ENCODE measurements around the gene PPM1N.

The PPM1N gene

DNA sequence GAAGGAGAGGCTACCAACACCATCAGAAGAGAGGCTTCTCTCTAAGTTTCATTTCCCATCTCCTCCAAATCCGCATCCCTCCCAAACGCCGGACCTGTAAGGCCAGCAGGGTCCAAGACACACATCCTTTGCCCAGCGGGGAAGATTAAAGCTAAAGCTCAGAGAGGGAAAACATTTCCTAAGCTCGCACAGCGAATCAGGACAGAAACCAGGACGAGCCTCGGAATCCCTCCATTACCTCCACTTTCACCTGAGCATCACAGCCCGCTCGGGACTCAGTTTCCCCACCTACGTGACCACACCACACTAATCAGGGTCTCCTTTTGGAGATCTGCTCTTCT, 31.2 kb upstream of the PPM1N start:
- TF ChIP-seq, protein P1, sequence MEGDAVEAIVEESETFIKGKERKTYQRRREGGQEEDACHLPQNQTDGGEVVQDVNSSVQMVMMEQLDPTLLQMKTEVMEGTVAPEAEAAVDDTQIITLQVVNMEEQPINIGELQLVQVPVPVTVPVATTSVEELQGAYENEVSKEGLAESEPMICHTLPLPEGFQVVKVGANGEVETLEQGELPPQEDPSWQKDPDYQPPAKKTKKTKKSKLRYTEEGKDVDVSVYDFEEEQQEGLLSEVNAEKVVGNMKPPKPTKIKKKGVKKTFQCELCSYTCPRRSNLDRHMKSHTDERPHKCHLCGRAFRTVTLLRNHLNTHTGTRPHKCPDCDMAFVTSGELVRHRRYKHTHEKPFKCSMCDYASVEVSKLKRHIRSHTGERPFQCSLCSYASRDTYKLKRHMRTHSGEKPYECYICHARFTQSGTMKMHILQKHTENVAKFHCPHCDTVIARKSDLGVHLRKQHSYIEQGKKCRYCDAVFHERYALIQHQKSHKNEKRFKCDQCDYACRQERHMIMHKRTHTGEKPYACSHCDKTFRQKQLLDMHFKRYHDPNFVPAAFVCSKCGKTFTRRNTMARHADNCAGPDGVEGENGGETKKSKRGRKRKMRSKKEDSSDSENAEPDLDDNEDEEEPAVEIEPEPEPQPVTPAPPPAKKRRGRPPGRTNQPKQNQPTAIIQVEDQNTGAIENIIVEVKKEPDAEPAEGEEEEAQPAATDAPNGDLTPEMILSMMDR (IDR thresholded peaks at IDR 0.05), result no peak
- Histone ChIP-seq H3K36me3 (ENCODE audit: control insufficient read depth, insufficient read depth, low read length) (no peaks in the 10 kb centered on the region), H2AFZ (peak overlapping the region; percentile 71), H3K9ac (no peak overlapping the region), H3K27ac (peak overlapping the region; percentile 99), H3K4me1 (peaks cover 13% of the 10 kb centered on the region), H3K79me2 (no peaks in the 10 kb centered on the region), H3K4me2 (ENCODE audit: low read length) (peak overlapping the region; percentile 100), H3K27me3 (ENCODE audit: control insufficient read depth, insufficient read depth, low read length) (no peaks in the 10 kb centered on the region), H3K4me3 (ENCODE audit: low read depth, low read length) (peak overlapping the region; percentile 100), H3K9me3 (ENCODE audit: control insufficient read depth, low read length) (no peaks in the 10 kb centered on the region)

DNA sequence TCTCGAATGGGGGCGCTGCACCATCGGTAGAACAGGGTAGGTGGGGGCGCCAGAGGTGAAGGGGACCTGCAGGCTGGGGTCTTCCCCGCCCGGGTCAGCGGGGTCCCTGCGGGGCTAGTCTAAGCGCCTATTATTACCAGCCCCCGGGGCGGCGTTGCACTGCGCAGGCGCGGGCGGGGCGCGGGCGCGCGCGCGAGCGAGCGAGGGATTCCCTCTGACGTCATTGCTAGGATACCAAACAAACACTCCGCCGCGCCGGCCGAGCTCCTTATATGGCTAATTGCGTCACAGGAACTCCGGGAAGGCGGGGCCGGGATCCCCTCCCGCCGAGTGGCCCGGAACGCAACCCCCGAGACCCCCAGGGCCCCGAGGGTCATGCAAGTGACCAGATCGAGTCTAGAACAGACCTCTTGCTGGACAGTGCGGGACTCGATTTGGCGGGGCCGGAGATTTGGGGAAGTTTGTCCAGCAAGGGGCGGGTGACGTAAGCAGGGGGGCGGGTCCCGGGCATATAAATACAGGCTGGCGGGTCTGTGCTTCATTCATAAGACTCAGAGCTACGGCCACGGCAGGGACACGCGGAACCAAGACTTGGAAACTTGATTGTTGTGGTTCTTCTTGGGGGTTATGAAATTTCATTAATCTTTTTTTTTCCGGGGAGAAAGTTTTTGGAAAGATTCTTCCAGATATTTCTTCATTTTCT, 30.6 kb upstream of the PPM1N start, which contains the start of gene FOSB:
FOSB (plus strand) TSS at position 541 of the 703 bp plus-strand sequence. CDS start 591 bp downstream, outside the sequence.
- H3K27me3 ChIP-seq (ENCODE audit: control insufficient read depth, insufficient read depth, low read length), result no peaks in the 10 kb centered on the region
- H3K9ac ChIP-seq, result peak within 1 kb of the TSS; percentile 79
- H3K79me2 ChIP-seq, result no peaks in the 10 kb centered on the region
- peak within 1 kb of the TSS; percentile 85 for H2AFZ ChIP-seq
- peak within 1 kb of the TSS; percentile 100 for H3K4me2 ChIP-seq (ENCODE audit: low read length)
- TF ChIP-seq, protein P1 (IDR thresholded peaks at IDR 0.05), result no peak
- H3K4me3 ChIP-seq (ENCODE audit: low read depth, low read length), result peak within 1 kb of the TSS; percentile 100
- H3K27ac ChIP-seq, result peak within 1 kb of the TSS; percentile 99
- no peaks in the 10 kb centered on the region for H3K36me3 ChIP-seq (ENCODE audit: control insufficient read depth, insufficient read depth, low read length)
- H3K4me1 ChIP-seq, result peaks cover 19% of the 10 kb centered on the region
- no peaks in the 10 kb centered on the region for H3K9me3 ChIP-seq (ENCODE audit: control insufficient read depth, low read length)

DNA sequence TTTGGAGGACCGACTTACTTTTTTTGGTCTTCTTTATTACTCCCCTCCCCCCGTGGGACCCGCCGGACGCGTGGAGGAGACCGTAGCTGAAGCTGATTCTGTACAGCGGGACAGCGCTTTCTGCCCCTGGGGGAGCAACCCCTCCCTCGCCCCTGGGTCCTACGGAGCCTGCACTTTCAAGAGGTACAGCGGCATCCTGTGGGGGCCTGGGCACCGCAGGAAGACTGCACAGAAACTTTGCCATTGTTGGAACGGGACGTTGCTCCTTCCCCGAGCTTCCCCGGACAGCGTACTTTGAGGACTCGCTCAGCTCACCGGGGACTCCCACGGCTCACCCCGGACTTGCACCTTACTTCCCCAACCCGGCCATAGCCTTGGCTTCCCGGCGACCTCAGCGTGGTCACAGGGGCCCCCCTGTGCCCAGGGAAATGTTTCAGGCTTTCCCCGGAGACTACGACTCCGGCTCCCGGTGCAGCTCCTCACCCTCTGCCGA, 30.0 kb upstream of the PPM1N start:
- Histone ChIP-seq H3K79me2 (no peaks in the 10 kb centered on the region), H3K9me3 (ENCODE audit: control insufficient read depth, low read length) (no peaks in the 10 kb centered on the region), H3K4me2 (ENCODE audit: low read length) (peak overlapping the region; percentile 100), H3K27ac (peak overlapping the region; percentile 99), H3K4me1 (peaks cover 24% of the 10 kb centered on the region), H3K36me3 (ENCODE audit: control insufficient read depth, insufficient read depth, low read length) (no peaks in the 10 kb centered on the region), H3K9ac (peak overlapping the region; percentile 79), H2AFZ (peak overlapping the region; percentile 85), H3K27me3 (ENCODE audit: control insufficient read depth, insufficient read depth, low read length) (no peaks in the 10 kb centered on the region), H3K4me3 (ENCODE audit: low read depth, low read length) (peak overlapping the region; percentile 100)
- TF ChIP-seq, protein P1 (IDR thresholded peaks at IDR 0.05), result no peak

DNA sequence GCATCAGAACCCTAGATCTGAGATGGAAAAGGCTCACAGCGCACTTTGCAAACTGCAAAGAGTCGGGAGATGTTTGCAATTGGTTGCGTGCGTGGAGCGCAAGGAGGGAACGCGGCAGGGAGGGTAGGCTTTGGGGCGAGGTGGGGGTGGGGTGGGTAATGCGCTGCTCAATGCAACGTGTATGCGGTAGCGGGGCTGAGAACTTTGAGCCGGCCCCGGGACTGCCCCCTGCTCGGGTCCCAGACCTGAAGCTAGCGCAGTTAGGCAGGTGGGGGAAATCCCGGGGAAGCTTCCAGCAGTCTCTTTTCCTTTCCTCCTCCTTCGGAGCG, 29.5 kb upstream of the PPM1N start:
- H3K4me3 ChIP-seq (ENCODE audit: low read depth, low read length), result peak overlapping the region; percentile 100
- no peaks in the 10 kb centered on the region for H3K9me3 ChIP-seq (ENCODE audit: control insufficient read depth, low read length)
- no peaks in the 10 kb centered on the region for H3K27me3 ChIP-seq (ENCODE audit: control insufficient read depth, insufficient read depth, low read length)
- H3K4me2 ChIP-seq (ENCODE audit: low read length), result peak overlapping the region; percentile 100
- H3K27ac ChIP-seq, result peak overlapping the region; percentile 99
- H3K79me2 ChIP-seq, result no peaks in the 10 kb centered on the region
- no peaks in the 10 kb centered on the region for H3K36me3 ChIP-seq (ENCODE audit: control insufficient read depth, insufficient read depth, low read length)
- H3K4me1 ChIP-seq, result peaks cover 24% of the 10 kb centered on the region
- TF ChIP-seq, protein P1 (IDR thresholded peaks at IDR 0.05), result no peak
- H2AFZ ChIP-seq, result peak overlapping the region; percentile 85
- peak overlapping the region; percentile 79 for H3K9ac ChIP-seq

All from parathyroid adenoma (tissue), 2 donors.